Breast epithelium (tissue), 3 donors: ENCODE measurements around the gene OR2J1.

ENCODE experiments used
- POLR2A ChIP-seq: fragments of 450-650 bp; IDR thresholded peaks from one replicate; pipeline ENCODE4 v1.6.1; 2016; ENCODE audit warnings: antibody characterized with exemption, mild to moderate bottlenecking, moderate library complexity
- POLR2AphosphoS5 ChIP-seq, 3 donors: sonication (generic); formaldehyde crosslinking; IDR thresholded peaks; one replicate each; pipeline ENCODE4 v1.6.1; 2017; ENCODE audit warnings: antibody characterized with exemption in 3 of 3

DNA sequence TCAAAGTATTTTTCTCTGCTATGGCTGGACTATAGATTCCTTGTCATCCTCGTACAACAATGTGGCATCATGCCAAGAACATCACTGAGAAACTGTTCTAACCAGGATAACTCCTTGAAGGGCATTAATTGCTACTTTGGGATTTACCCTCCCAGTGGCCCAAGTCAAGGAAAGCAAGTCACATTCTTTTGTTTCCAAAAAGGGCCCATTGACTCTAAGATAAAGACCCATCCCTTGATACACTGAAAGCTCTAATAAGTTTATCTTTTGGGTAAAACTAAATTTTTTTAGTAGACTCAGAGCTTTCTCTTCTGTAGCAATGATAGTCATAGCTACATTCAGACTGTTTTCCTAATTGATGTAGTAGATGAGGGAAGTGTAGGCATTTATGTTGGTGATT is 8.5 kb downstream of the OR2J1 start, which contains the start of gene OR2J3:
- no peak for TF ChIP-seq POLR2AphosphoS5 (IDR thresholded peaks at IDR 0.05)
- no peak for TF ChIP-seq POLR2A
